A549 treated with CpdA at 1 μM for 4 hours (cell line): ENCODE results near the gene FFAR1. TPM values are rescaled to one million over a fixed set of nuclear protein-coding genes. Genes with fewer than 3 reads are reported as not detected.

ENCODE experiments used
- total RNA-seq: library from RNA; stranded (reverse); fragments of 200-300 nt; extraction: Qiagen RNA extraction; gene quantifications from 5 replicates; pipeline ENCODE4 v1.2.3, GENCODE V29; 2022; ENCODE audit warnings: low read depth

FFAR1 gene
- not detected in 5 replicates for total RNA-seq

GRCh38 chr19:35347171-35347929 is at the start of gene FFAR1:
Gene FFAR1 (plus strand): TSS chr19:35347902. CDS start chr19:35351552, 3,650 bp downstream.

GRCh38 chr19:35328851-35329285 is 18.8 kb upstream of the FFAR1 start, which contains the start of gene CD22:
Gene CD22 (plus strand): TSS chr19:35329187. CDS start chr19:35332041, 2,854 bp downstream.

GRCh38 chr19:35357867-35358573 is 10.3 kb downstream of the FFAR1 start, which contains the start of gene FFAR3:
Gene FFAR3 (plus strand): TSS chr19:35358460. CDS start chr19:35358891, 431 bp downstream.

GRCh38 chr19:35370722-35371121 is 23.0 kb downstream of the FFAR1 start, which contains the start of gene GPR42:
Gene GPR42 (plus strand): TSS chr19:35371068. CDS start chr19:35371360, 292 bp downstream.

Other genes with a start within 250 kb of the FFAR1 start
- gene FXYD3, start 232.1 kb upstream of the FFAR1 start, total RNA-seq, result 0.26 to 0.31 TPM in 2 of 5 replicates, not detected in the others
- 0.06 to 0.27 TPM (median 0.13 TPM) in 4 of 5 replicates, not detected in the other for gene LGI4, start 212.8 kb upstream of the FFAR1 start, total RNA-seq
- 0.35 to 0.85 TPM (median 0.44 TPM) in 4 of 5 replicates, not detected in the other for gene FXYD1, start 209.1 kb upstream of the FFAR1 start, total RNA-seq
- 0.24 to 0.34 TPM (median 0.25 TPM) in 3 of 5 replicates, not detected in the others for gene FXYD7, start 204.6 kb upstream of the FFAR1 start, total RNA-seq
- gene FXYD5, start 193.2 kb upstream of the FFAR1 start, total RNA-seq, result 202 to 240 TPM (median 228 TPM) in 5 replicates
- gene FAM187B, start 119.2 kb upstream of the FFAR1 start, total RNA-seq, result not detected in 5 replicates
- 6.8 to 11.0 TPM (median 9.6 TPM) in 5 replicates for gene LSR, start 98.9 kb upstream of the FFAR1 start, total RNA-seq
- 106 to 170 TPM (median 163 TPM) in 5 replicates for gene USF2, start 78.9 kb upstream of the FFAR1 start, total RNA-seq
- 0.05 to 0.73 TPM (median 0.13 TPM) in 3 of 5 replicates, not detected in the others for gene HAMP, start 65.4 kb upstream of the FFAR1 start, total RNA-seq
- not detected in 5 replicates for gene MAG, start 55.7 kb upstream of the FFAR1 start, total RNA-seq
- gene CD22, start 18.7 kb upstream of the FFAR1 start, total RNA-seq, result 0.59 to 1.4 TPM (median 0.90 TPM) in 5 replicates
- not detected in 5 replicates for gene FFAR3, start 10.6 kb downstream of the FFAR1 start, total RNA-seq
- gene GPR42, start 23.2 kb downstream of the FFAR1 start, total RNA-seq, result not detected in 5 replicates
- 0.06 TPM in 1 of 5 replicates, not detected in the others for gene FFAR2, start 100.4 kb downstream of the FFAR1 start, total RNA-seq
- not detected in 5 replicates for gene KRTDAP, start 142.6 kb downstream of the FFAR1 start, total RNA-seq
- 30.7 to 39.2 TPM (median 32.3 TPM) in 5 replicates for gene DMKN, start 165.7 kb downstream of the FFAR1 start, total RNA-seq
- 3.3 to 4.8 TPM (median 3.7 TPM) in 5 replicates for gene SBSN, start 180.4 kb downstream of the FFAR1 start, total RNA-seq
- gene GAPDHS, start 185.6 kb downstream of the FFAR1 start, total RNA-seq, result not detected in 5 replicates
- gene TMEM147, start 197.7 kb downstream of the FFAR1 start, total RNA-seq, result 333 to 446 TPM (median 432 TPM) in 5 replicates
- gene ATP4A, start 215.8 kb downstream of the FFAR1 start, total RNA-seq, result 0.01 TPM in 1 of 5 replicates, not detected in the others
- not detected in 5 replicates for gene PMIS2, start 238.3 kb downstream of the FFAR1 start, total RNA-seq